GM23248 (cell line): ENCODE data around the gene HOXA6.

Experiments used
- EZH2 ChIP-seq: fragments of 200-600 bp; sonication (generic); IDR thresholded peaks from 2 replicates; pipeline ENCODE4 v1.6.1; 2018; ENCODE audit warnings: antibody characterized with exemption, mild to moderate bottlenecking; ENCODE audit not compliant: insufficient read depth, poor library complexity, severe bottlenecking
- EZH2phosphoT487 ChIP-seq: fragments of 200-600 bp; sonication (generic); IDR thresholded peaks from 2 replicates; pipeline ENCODE4 v1.6.1; 2018; ENCODE audit warnings: antibody characterized with exemption, moderate library complexity, mild to moderate bottlenecking, low read depth; ENCODE audit not compliant: insufficient read depth

GRCh38 chr7:27165996-27166530 is 18.5 kb upstream of the HOXA6 start:
- no peak for TF ChIP-seq EZH2phosphoT487
- TF ChIP-seq EZH2 = no peak
